BJ (cell line): Measurements from ENCODE around the gene CDCA4. TPM values are rescaled to one million over a fixed set of nuclear protein-coding genes. Genes with fewer than 3 reads are reported as not detected.

ENCODE experiments used
- CTCF ChIA-PET: fragments of 350-600 bp; formaldehyde crosslinking; extraction: SDS; loops from one replicate; lab custom pipeline; 2021; ENCODE audit warnings: antibody characterized with exemption, inconsistent platforms; lab: Yijun Ruan, JAX
- POLR2A ChIA-PET: fragments of 300-600 bp; sonication (Branson Sonifier 250); formaldehyde crosslinking; extraction: SDS; loops from one replicate; lab custom pipeline; 2021; ENCODE audit warnings: antibody characterized with exemption; lab: Charles Lee
- DNase-seq: peaks from one replicate; pipeline ENCODE4 v3.0.0-alpha.2; 2011; ENCODE audit warnings: low read depth
- H3K27me3 ChIP-seq: 2 replicates; pipeline ENCODE4 v1.6.0; 2011; ENCODE audit warnings: low read length; ENCODE audit not compliant: control insufficient read depth, insufficient read depth
- H3K36me3 ChIP-seq: 2 replicates; pipeline ENCODE4 v1.5.1; 2011; ENCODE audit warnings: low read length; ENCODE audit not compliant: control insufficient read depth, insufficient read depth
- H3K4me3 ChIP-seq: 2 replicates; pipeline ENCODE4 v1.5.1; 2011; ENCODE audit warnings: low read depth, mild to moderate bottlenecking, control low read depth, low read length
- CTCF ChIP-seq: IDR thresholded peaks from 2 replicates; pipeline ENCODE4 v1.5.1; 2011; ENCODE audit warnings: low read depth, mild to moderate bottlenecking, control low read depth, inconsistent platforms, low read length, moderate library complexity; ENCODE audit not compliant: insufficient read depth
- polyA plus RNA-seq: library from polyadenylated mRNA; depleted of rRNA; stranded (reverse); fragments of >200 nt; gene quantifications from 2 replicates; pipeline ENCODE4 v1.2.3, GENCODE V29; 2011

The CDCA4 gene
- polyA plus RNA-seq, 1 experiment, result 16.6 TPM

GRCh38 chr14:105010106-105010505, 10.8 kb downstream of the CDCA4 start:
- no peak for DNase-seq
- TF ChIP-seq CTCF, result no peak
- ChIA-PET CTCF (interaction anchor here (1.6 to 3.4 kb wide), 2 partner anchors 34 to 37 kb away, joined by 4 to 8 read pairs; no protein-coding TSS in a partner anchor), POLR2A (no interaction called here)
- Histone ChIP-seq H3K36me3 (peaks cover 10% of the 10 kb centered on the region), H3K27me3 (no peaks in the 10 kb centered on the region), H3K4me3 (no peak overlapping the region)

- Histone ChIP-seq H3K36me3 (peaks cover 10% of the 10 kb centered on the region), H3K4me3 (no peak overlapping the region), H3K27me3 (no peaks in the 10 kb centered on the region)
- ChIA-PET CTCF (no interaction called here), POLR2A (no interaction called here)
- DNase-seq, result no peak
- TF ChIP-seq CTCF, result no peak
Observed at GRCh38 chr14:105007593-105008264, 13.2 kb downstream of the CDCA4 start.

GRCh38 chr14:105006831-105007592, 13.9 kb downstream of the CDCA4 start:
- Histone ChIP-seq H3K27me3 (no peaks in the 10 kb centered on the region), H3K36me3 (peaks cover 10% of the 10 kb centered on the region), H3K4me3 (no peak overlapping the region)
- ChIA-PET CTCF (no interaction called here), POLR2A (no interaction called here)
- no peak for DNase-seq
- TF ChIP-seq CTCF, result no peak

- ChIA-PET POLR2A (no interaction called here), CTCF (no interaction called here)
- Histone ChIP-seq H3K4me3 (no peak overlapping the region), H3K27me3 (no peaks in the 10 kb centered on the region), H3K36me3 (peaks cover 6% of the 10 kb centered on the region)
- no peak for DNase-seq
- TF ChIP-seq CTCF, result no peak
Observed at GRCh38 chr14:105005929-105006830, 14.7 kb downstream of the CDCA4 start.
